ENCODE results near the gene RERG. TPM values are rescaled to one million over a fixed set of nuclear protein-coding genes. Genes with fewer than 3 reads are reported as not detected.

RERG gene
- total RNA-seq, 2 experiments from 2014 or later = not detected

DNA sequence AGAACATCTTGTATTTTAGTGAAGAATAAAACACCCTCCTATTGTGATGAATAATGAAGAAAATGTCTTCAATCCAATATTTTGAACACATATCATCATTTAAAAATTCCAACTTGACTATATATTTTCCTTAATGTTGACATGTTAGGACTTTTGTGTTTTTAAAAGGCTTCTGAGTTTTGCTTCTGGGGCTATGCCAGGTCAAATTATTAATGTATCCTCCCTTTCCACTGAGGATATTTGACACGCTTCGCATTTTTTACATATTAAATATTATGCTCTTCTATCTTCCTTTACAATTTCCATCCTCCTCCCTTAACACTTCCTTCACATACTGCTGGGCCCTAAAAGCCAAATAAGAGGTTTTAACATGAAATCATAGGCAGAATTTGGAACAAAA is 20.6 kb downstream of the RERG start:
- no peak for DNase-seq
- Mint-ChIP-seq H3K4me1 (ENCODE audit: low read depth) (no peaks in the 10 kb centered on the region), H3K4me3 (no peak overlapping the region), H3K27me3 (peaks cover 9% of the 10 kb centered on the region), H3K27ac (no peak overlapping the region), H3K36me3 (ENCODE audit: low read depth) (no peaks in the 10 kb centered on the region), H3K9me3 (no peaks in the 10 kb centered on the region)
- H3K36me3 ChIP-seq (ENCODE audit: insufficient read depth, low read length) = no peaks in the 10 kb centered on the region
- H3K27me3 ChIP-seq (ENCODE audit: control insufficient read depth in 1 of 2, insufficient read depth in 2 of 2, low read length in 2 of 2) = no peaks in the 10 kb centered on the region
- intact Hi-C loops (cut with DNase I, micrococcal nuclease) = no loop called here
- no peaks in the 10 kb centered on the region for H3K9me3 ChIP-seq (ENCODE audit: control insufficient read depth in 1 of 2, insufficient read depth in 1 of 2, low read length in 2 of 2)
- POLR2A ChIA-PET = no interaction called here
- no peaks in the 10 kb centered on the region for H3K4me1 ChIP-seq (ENCODE audit: insufficient read depth, low read length)
- no peak overlapping the region for H3K27ac ChIP-seq (ENCODE audit: low read depth in 1 of 2, low read length in 2 of 2)
- TF ChIP-seq, protein P1, sequence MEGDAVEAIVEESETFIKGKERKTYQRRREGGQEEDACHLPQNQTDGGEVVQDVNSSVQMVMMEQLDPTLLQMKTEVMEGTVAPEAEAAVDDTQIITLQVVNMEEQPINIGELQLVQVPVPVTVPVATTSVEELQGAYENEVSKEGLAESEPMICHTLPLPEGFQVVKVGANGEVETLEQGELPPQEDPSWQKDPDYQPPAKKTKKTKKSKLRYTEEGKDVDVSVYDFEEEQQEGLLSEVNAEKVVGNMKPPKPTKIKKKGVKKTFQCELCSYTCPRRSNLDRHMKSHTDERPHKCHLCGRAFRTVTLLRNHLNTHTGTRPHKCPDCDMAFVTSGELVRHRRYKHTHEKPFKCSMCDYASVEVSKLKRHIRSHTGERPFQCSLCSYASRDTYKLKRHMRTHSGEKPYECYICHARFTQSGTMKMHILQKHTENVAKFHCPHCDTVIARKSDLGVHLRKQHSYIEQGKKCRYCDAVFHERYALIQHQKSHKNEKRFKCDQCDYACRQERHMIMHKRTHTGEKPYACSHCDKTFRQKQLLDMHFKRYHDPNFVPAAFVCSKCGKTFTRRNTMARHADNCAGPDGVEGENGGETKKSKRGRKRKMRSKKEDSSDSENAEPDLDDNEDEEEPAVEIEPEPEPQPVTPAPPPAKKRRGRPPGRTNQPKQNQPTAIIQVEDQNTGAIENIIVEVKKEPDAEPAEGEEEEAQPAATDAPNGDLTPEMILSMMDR (IDR thresholded peaks at IDR 0.05) = no peak
- H3K4me3 ChIP-seq (ENCODE audit: low read length) = no peak overlapping the region
- CTCF ChIA-PET = no interaction called here
- ATAC-seq (ENCODE audit: poor library complexity) = no peak

DNA sequence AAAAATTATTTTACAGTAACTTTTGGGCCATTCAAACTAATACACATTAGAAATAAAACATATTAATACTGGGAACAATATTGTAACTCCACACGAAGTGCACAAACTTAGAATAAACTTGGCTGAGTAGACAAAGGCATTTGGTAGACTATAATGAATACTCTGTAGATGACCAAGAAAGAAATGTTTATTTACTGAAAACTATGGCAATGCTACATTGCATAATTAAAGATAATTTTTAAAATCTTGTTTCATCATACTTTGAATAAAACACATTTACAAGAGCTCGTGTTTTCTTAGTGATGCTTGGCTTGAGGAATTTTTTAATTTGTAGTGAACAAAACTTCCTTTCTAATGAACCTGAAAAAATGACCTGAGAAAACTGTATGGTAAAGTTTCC is 21.3 kb downstream of the RERG start:
- Histone ChIP-seq H3K4me3 (ENCODE audit: low read length) (no peak overlapping the region), H3K36me3 (ENCODE audit: insufficient read depth, low read length) (no peaks in the 10 kb centered on the region), H3K27ac (ENCODE audit: low read depth in 1 of 2, low read length in 2 of 2) (no peak overlapping the region), H3K4me1 (ENCODE audit: insufficient read depth, low read length) (no peaks in the 10 kb centered on the region), H3K9me3 (ENCODE audit: control insufficient read depth in 1 of 2, insufficient read depth in 1 of 2, low read length in 2 of 2) (no peaks in the 10 kb centered on the region), H3K27me3 (ENCODE audit: control insufficient read depth in 1 of 2, insufficient read depth in 2 of 2, low read length in 2 of 2) (no peaks in the 10 kb centered on the region)
- POLR2A ChIA-PET = interaction anchor here (0.7 kb wide), 1 partner anchor 190 kb away, joined by 3 read pairs; no protein-coding TSS in a partner anchor
- TF ChIP-seq, protein P1 (IDR thresholded peaks at IDR 0.05) = no peak
- H3K27me3 Mint-ChIP-seq = peaks cover 9% of the 10 kb centered on the region
- no peaks in the 10 kb centered on the region for H3K36me3 Mint-ChIP-seq (ENCODE audit: low read depth)
- H3K4me3 Mint-ChIP-seq = no peak overlapping the region
- ATAC-seq (ENCODE audit: poor library complexity) (no peak), DNase-seq (no peak)
- H3K4me1 Mint-ChIP-seq (ENCODE audit: low read depth) = no peaks in the 10 kb centered on the region
- CTCF ChIA-PET = no interaction called here
- no peaks in the 10 kb centered on the region for H3K9me3 Mint-ChIP-seq
- intact Hi-C loops (cut with DNase I, micrococcal nuclease) = no loop called here
- no peak overlapping the region for H3K27ac Mint-ChIP-seq

DNA sequence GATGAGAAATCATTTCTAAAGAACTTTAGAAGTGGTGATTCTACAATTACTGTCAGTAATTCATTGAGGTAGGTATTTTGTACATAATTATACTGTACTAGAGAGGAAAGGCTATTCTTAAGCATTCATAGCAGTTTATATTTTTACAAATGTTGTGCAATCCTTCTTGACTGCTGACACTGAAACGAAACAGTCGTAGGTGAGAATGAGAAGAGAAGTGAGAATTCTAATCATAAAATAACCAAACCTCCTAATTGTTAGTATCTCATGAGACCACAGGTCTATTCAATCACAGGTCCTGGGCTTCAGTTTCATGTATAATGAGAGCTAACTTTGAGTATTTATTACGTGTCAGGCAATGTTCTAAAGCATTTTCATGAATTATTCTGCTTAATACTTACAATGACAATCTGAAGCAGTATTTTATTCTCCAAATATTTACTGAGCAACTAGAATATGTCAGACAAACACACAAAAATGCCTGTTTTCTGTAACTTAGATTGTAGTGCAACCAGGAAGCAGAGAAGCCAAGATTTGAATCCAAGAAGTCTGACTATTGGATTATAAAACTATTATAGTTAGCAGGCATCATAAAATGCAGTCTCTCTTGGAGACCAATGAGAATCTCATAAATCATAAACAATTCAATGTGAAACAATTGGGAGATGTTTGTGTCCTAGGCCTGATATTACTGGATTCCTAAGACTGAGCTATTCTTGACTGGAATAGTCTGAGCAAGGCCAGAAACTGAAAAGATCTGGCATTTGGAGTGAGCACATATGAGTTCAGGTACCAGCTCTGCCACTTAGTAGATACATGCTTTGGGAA is 24.3 kb downstream of the RERG start:
- H3K27ac ChIP-seq (ENCODE audit: low read depth in 1 of 2, low read length in 2 of 2) = no peak overlapping the region
- CTCF ChIA-PET = no interaction called here
- H3K36me3 ChIP-seq (ENCODE audit: insufficient read depth, low read length) = no peaks in the 10 kb centered on the region
- POLR2A ChIA-PET = no interaction called here
- no peaks in the 10 kb centered on the region for H3K4me1 ChIP-seq (ENCODE audit: insufficient read depth, low read length)
- Mint-ChIP-seq H3K4me1 (ENCODE audit: low read depth) (no peaks in the 10 kb centered on the region), H3K36me3 (ENCODE audit: low read depth) (no peaks in the 10 kb centered on the region), H3K27ac (no peak overlapping the region), H3K27me3 (peaks cover 17% of the 10 kb centered on the region), H3K9me3 (no peaks in the 10 kb centered on the region), H3K4me3 (no peak overlapping the region)
- no peak for ATAC-seq (ENCODE audit: poor library complexity)
- intact Hi-C loops (cut with DNase I, micrococcal nuclease) = no loop called here
- H3K27me3 ChIP-seq (ENCODE audit: control insufficient read depth in 1 of 2, insufficient read depth in 2 of 2, low read length in 2 of 2) = no peaks in the 10 kb centered on the region
- H3K9me3 ChIP-seq (ENCODE audit: control insufficient read depth in 1 of 2, insufficient read depth in 1 of 2, low read length in 2 of 2) = no peaks in the 10 kb centered on the region
- DNase-seq = no peak
- TF ChIP-seq, protein P1 (IDR thresholded peaks at IDR 0.05) = no peak
- H3K4me3 ChIP-seq (ENCODE audit: low read length) = no peak overlapping the region

All from CD4-positive, alpha-beta T cell (primary cell).